ENCODE results near the gene RECK. TPM values are rescaled to one million over a fixed set of nuclear protein-coding genes. Genes with fewer than 3 reads are reported as not detected.
"Not testable (repeated sequence)": the region's sequence is repeated elsewhere in the genome, so short reads cannot be mapped to it uniquely, and the experiment has no call there.

Gene RECK
- total RNA-seq, 1 experiment from 2014 or later = 10.3 TPM

GRCh38 chr9:35996358-35996970, 40.2 kb upstream of the RECK start:
- Histone ChIP-seq H4K91ac (ENCODE audit: insufficient read length, low read depth, low read length) (no peak overlapping the region), H3K4me2 (ENCODE audit: insufficient read depth, insufficient read length, low read length) (no peak overlapping the region), H3T11ph (ENCODE audit: low read length) (no peak overlapping the region), H2AK5ac (ENCODE audit: insufficient read length, low read length) (no peak overlapping the region), H2BK20ac (ENCODE audit: low read depth, low read length, poor library complexity, severe bottlenecking) (no peak overlapping the region), H3K23me2 (ENCODE audit: insufficient read length, low read depth, low read length, poor library complexity, severe bottlenecking) (no peaks in the 10 kb centered on the region), H2AFZ (ENCODE audit: low read length) (no peak overlapping the region), H4K20me1 (ENCODE audit: control insufficient read depth, insufficient read depth, insufficient read length) (no peaks in the 10 kb centered on the region), H2BK15ac (ENCODE audit: low read depth, low read length) (no peak overlapping the region), H3K79me2 (ENCODE audit: insufficient read depth, low read length) (no peaks in the 10 kb centered on the region), H3K79me1 (ENCODE audit: insufficient read depth, low read depth, low read length, poor library complexity, severe bottlenecking) (no peaks in the 10 kb centered on the region), H3K18ac (ENCODE audit: insufficient read length, low read depth, low read length) (no peak overlapping the region), H4K5ac (ENCODE audit: insufficient read length, low read depth, low read length) (no peak overlapping the region), H3K4me1 (ENCODE audit: insufficient read depth, low read length) (0 out of 2 replicates have a peak, but pooled peaks cover 1% of the 10 kb centered on the region), H3K4ac (ENCODE audit: low read depth, low read length) (no peak overlapping the region), H2BK120ac (ENCODE audit: low read depth, low read length, poor library complexity, severe bottlenecking) (no peak overlapping the region), H2BK5ac (ENCODE audit: insufficient read length, low read length) (no peak overlapping the region), H4K8ac (replicated peaks; ENCODE audit: insufficient read length, low read depth, low read length) (no peak overlapping the region), H3K14ac (ENCODE audit: insufficient read depth, low read length) (no peak overlapping the region), H3K23ac (ENCODE audit: insufficient read length, low read depth, low read length) (no peak overlapping the region), H3K56ac (ENCODE audit: insufficient read length, low read depth, low read length) (no peak overlapping the region), H3K27ac (ENCODE audit: insufficient read length, low read depth, low read length) (no peak overlapping the region), H3K9me3 (ENCODE audit: control insufficient read depth, low read depth, low read length) (peaks cover 4% of the 10 kb centered on the region), H2BK12ac (ENCODE audit: insufficient read length, low read depth, low read length) (no peak overlapping the region), H3K27me3 (ENCODE audit: insufficient read depth, low read length) (no peaks in the 10 kb centered on the region), H3K9ac (ENCODE audit: extremely low read depth, insufficient read length, low read length) (no peak overlapping the region)
- H3K36me3 Mint-ChIP-seq (ENCODE audit: insufficient read depth in 1 of 3, low read depth in 3 of 3) = peaks cover 0 to 4% (median 0%) of the 10 kb centered on the region in 3 experiments; a peak in 1 of 7 replicates
- peak; percentile 42 for DNase-seq
- TF ChIP-seq, protein P1, sequence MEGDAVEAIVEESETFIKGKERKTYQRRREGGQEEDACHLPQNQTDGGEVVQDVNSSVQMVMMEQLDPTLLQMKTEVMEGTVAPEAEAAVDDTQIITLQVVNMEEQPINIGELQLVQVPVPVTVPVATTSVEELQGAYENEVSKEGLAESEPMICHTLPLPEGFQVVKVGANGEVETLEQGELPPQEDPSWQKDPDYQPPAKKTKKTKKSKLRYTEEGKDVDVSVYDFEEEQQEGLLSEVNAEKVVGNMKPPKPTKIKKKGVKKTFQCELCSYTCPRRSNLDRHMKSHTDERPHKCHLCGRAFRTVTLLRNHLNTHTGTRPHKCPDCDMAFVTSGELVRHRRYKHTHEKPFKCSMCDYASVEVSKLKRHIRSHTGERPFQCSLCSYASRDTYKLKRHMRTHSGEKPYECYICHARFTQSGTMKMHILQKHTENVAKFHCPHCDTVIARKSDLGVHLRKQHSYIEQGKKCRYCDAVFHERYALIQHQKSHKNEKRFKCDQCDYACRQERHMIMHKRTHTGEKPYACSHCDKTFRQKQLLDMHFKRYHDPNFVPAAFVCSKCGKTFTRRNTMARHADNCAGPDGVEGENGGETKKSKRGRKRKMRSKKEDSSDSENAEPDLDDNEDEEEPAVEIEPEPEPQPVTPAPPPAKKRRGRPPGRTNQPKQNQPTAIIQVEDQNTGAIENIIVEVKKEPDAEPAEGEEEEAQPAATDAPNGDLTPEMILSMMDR (conservative IDR thresholded peaks at IDR 0.05) = no peak
- WGBS (ENCODE audit: extremely low coverage, insufficient read length, low lambda C conversion rate) = no CpG with 5 or more reads among the region's 1 CpG
- peaks cover 9 to 18% of the 10 kb centered on the region in 2 experiments for H3K9me3 Mint-ChIP-seq
- H3K27me3 Mint-ChIP-seq (ENCODE audit: low read depth) = peaks cover 13% of the 10 kb centered on the region
- no peak overlapping the region for H3K4me3 Mint-ChIP-seq
- peaks cover 0 to 8% of the 10 kb centered on the region in 2 experiments; a peak in 2 of 4 replicates for H3K4me1 Mint-ChIP-seq
- H3K27ac Mint-ChIP-seq = peak overlapping the region in 1 of 3 experiments; percentile 40; a peak in 1 of 7 replicates

DNA sequence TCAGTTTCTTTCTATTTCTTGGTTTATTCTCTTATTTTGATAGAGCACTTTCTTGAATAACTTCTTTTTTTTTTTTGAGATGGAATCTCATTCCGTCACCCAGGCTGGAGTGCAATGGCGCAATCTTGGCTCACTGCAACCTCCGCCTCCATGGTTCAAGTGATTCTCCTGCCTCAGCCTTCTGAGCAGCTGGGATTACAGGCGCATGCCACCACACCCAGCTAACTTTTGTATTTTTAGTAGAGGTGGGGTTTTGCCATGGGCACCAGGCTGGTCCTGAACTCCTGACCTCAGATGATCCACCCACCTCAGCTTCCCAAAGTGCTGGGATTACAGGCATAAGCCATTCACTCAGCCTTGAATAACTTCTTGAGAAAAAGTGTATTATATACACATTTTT, 39.7 kb upstream of the RECK start:
- H2BK15ac ChIP-seq (ENCODE audit: low read depth, low read length); H3K4me3 Mint-ChIP-seq; H3K56ac ChIP-seq (ENCODE audit: insufficient read length, low read depth, low read length); H3K4ac ChIP-seq (ENCODE audit: low read depth, low read length); H2BK20ac ChIP-seq (ENCODE audit: low read depth, low read length, poor library complexity, severe bottlenecking); H2BK5ac ChIP-seq (ENCODE audit: insufficient read length, low read length); H4K20me1 ChIP-seq (ENCODE audit: control insufficient read depth, insufficient read depth, insufficient read length); H3K79me2 ChIP-seq (ENCODE audit: insufficient read depth, low read length); H3K27ac Mint-ChIP-seq; H3K9ac ChIP-seq (ENCODE audit: extremely low read depth, insufficient read length, low read length); DNase-seq; H2BK12ac ChIP-seq (ENCODE audit: insufficient read length, low read depth, low read length); H4K5ac ChIP-seq (ENCODE audit: insufficient read length, low read depth, low read length); H2AK5ac ChIP-seq (ENCODE audit: insufficient read length, low read length); H3K23ac ChIP-seq (ENCODE audit: insufficient read length, low read depth, low read length); H3K18ac ChIP-seq (ENCODE audit: insufficient read length, low read depth, low read length); H2BK120ac ChIP-seq (ENCODE audit: low read depth, low read length, poor library complexity, severe bottlenecking); H3K4me1 ChIP-seq (ENCODE audit: insufficient read depth, low read length); H3T11ph ChIP-seq (ENCODE audit: low read length); H3K4me1 Mint-ChIP-seq; H4K8ac ChIP-seq (replicated peaks; ENCODE audit: insufficient read length, low read depth, low read length); H3K14ac ChIP-seq (ENCODE audit: insufficient read depth, low read length); H3K27ac ChIP-seq (ENCODE audit: insufficient read length, low read depth, low read length); H3K36me3 Mint-ChIP-seq (ENCODE audit: insufficient read depth in 1 of 3, low read depth in 3 of 3); H4K91ac ChIP-seq (ENCODE audit: insufficient read length, low read depth, low read length); H3K23me2 ChIP-seq (ENCODE audit: insufficient read length, low read depth, low read length, poor library complexity, severe bottlenecking); H3K79me1 ChIP-seq (ENCODE audit: insufficient read depth, low read depth, low read length, poor library complexity, severe bottlenecking); H2AFZ ChIP-seq (ENCODE audit: low read length); H3K4me2 ChIP-seq (ENCODE audit: insufficient read depth, insufficient read length, low read length); H3K9me3 ChIP-seq (ENCODE audit: control insufficient read depth, low read depth, low read length); H3K27me3 ChIP-seq (ENCODE audit: insufficient read depth, low read length): not testable (repeated sequence)
- Mint-ChIP-seq H3K27me3 (ENCODE audit: low read depth) (peaks cover 15% of the 10 kb centered on the region), H3K9me3 (peaks cover 9 to 18% of the 10 kb centered on the region in 2 experiments)
- WGBS (ENCODE audit: extremely low coverage, insufficient read length, low lambda C conversion rate) = no CpG with 5 or more reads among the region's 4 CpGs

All from H9 (cell line).